Pulmonary artery endothelial cell (primary cell): ENCODE data around the gene ASMT. TPM values are rescaled to one million over a fixed set of nuclear protein-coding genes. Genes with fewer than 3 reads are reported as not detected.

Experiments used
- total RNA-seq: library from RNA; depleted of rRNA; stranded (reverse); fragments of >200 nt; gene quantifications from 2 replicates; pipeline ENCODE4 v1.2.3, GENCODE V29; 2014

ASMT gene
- total RNA-seq, 1 donor from 2014 or later: not detected

Other genes with a start within 250 kb of the ASMT start
- gene SLC25A6, start 222.9 kb upstream of the ASMT start, total RNA-seq: 173 and 256 TPM in 2 replicates
- 8.9 and 25.5 TPM in 2 replicates for gene ASMTL, start 162.2 kb upstream of the ASMT start, total RNA-seq
- not detected in 2 replicates for gene P2RY8, start 77.9 kb upstream of the ASMT start, total RNA-seq
- gene AKAP17A, start 23.5 kb upstream of the ASMT start, total RNA-seq: 16.5 and 26.7 TPM in 2 replicates